DND-41 (cell line): ENCODE results near the gene THEM4.

Source experiments
- EZH2 ChIP-seq: IDR thresholded peaks from 3 replicates; pipeline ENCODE4 v1.6.1; 2012; ENCODE audit warnings: borderline replicate concordance, low read depth, mild to moderate bottlenecking, moderate library complexity, low read length, inconsistent platforms; ENCODE audit not compliant: severe bottlenecking
- TF ChIP-seq, protein P1 (sequence below): IDR thresholded peaks from 2 replicates; pipeline ENCODE4 v1.5.1; 2012; ENCODE audit warnings: borderline replicate concordance, low read length, moderate library complexity, mild to moderate bottlenecking; ENCODE audit not compliant: poor library complexity, severe bottlenecking; ENCODE audit errors: extremely low read depth

DNA sequence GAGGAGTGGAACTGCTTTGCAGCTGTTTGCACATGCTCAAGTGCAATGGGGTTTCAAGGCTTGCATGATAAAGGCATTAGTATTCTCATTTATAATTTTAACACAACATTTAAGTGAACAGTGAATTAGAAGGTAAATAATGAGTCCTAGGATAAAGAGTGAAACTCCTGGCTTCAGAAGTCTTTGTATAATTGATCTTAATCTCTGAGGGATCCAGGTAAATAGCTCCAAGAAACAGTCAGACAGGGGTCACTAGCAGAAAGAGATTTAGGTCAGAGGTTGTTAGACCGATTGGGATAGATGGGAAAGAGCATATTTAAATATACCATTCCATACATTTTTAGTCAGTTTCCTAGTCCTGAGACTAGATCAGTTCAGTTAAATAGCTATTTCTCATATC, 14.1 kb upstream of the THEM4 start:
- TF ChIP-seq, protein P1, sequence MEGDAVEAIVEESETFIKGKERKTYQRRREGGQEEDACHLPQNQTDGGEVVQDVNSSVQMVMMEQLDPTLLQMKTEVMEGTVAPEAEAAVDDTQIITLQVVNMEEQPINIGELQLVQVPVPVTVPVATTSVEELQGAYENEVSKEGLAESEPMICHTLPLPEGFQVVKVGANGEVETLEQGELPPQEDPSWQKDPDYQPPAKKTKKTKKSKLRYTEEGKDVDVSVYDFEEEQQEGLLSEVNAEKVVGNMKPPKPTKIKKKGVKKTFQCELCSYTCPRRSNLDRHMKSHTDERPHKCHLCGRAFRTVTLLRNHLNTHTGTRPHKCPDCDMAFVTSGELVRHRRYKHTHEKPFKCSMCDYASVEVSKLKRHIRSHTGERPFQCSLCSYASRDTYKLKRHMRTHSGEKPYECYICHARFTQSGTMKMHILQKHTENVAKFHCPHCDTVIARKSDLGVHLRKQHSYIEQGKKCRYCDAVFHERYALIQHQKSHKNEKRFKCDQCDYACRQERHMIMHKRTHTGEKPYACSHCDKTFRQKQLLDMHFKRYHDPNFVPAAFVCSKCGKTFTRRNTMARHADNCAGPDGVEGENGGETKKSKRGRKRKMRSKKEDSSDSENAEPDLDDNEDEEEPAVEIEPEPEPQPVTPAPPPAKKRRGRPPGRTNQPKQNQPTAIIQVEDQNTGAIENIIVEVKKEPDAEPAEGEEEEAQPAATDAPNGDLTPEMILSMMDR: no peak
- no peak for TF ChIP-seq EZH2
